Small intestine (tissue), 16 donors: Measurements from ENCODE around the gene OCA2. TPM values are rescaled to one million over a fixed set of nuclear protein-coding genes. Genes with fewer than 3 reads are reported as not detected.
"Not testable (repeated sequence)": the region's sequence is repeated elsewhere in the genome, so short reads cannot be mapped to it uniquely, and the experiment has no call there.

Source experiments
- DNase-seq, 2 donors: peaks; one replicate each; pipeline versions ENCODE4 v3.0.0 to v3.0.0-alpha.2; 2013
- FAIRE-seq: peaks from 2 replicates; lab custom pipeline; 2012; peaks lifted over from hg19 to GRCh38; lab: Jason Lieb, UNC
- H3K27ac ChIP-seq, 3 donors: one replicate each; pipeline ENCODE4 v1.5.1; 2013; ENCODE audit warnings: low read length in 2 of 3, mild to moderate bottlenecking in 2 of 3, control low read depth in 1 of 3, inconsistent platforms in 1 of 3, low read depth in 1 of 3, moderate library complexity in 1 of 3
- H3K27me3 ChIP-seq, 3 donors: one replicate each; pipeline ENCODE4 v1.6.1; 2013; ENCODE audit warnings: low read length in 3 of 3, inconsistent platforms in 1 of 3; ENCODE audit not compliant: control insufficient read depth in 3 of 3, insufficient read depth in 3 of 3
- H3K36me3 ChIP-seq, 3 donors: one replicate each; pipeline ENCODE4 v1.6.1; 2013; ENCODE audit warnings: low read length in 3 of 3, inconsistent platforms in 1 of 3, low read depth in 1 of 3, mild to moderate bottlenecking in 1 of 3, moderate library complexity in 1 of 3; ENCODE audit not compliant: control insufficient read depth in 3 of 3, insufficient read depth in 2 of 3
- H3K4me1 ChIP-seq, 3 donors: one replicate each; pipeline ENCODE4 v1.6.1; 2013; ENCODE audit warnings: low read length in 2 of 3, inconsistent platforms in 1 of 3, low read depth in 1 of 3, mild to moderate bottlenecking in 1 of 3, moderate library complexity in 1 of 3; ENCODE audit not compliant: control insufficient read depth in 3 of 3, insufficient read depth in 2 of 3
- H3K4me3 ChIP-seq, 3 donors: one replicate each; pipeline ENCODE4 v1.5.1; 2013; ENCODE audit warnings: low read length in 3 of 3, control low read depth in 1 of 3, inconsistent platforms in 1 of 3, low read depth in 1 of 3, mild to moderate bottlenecking in 1 of 3, moderate library complexity in 1 of 3
- H3K9me3 ChIP-seq, 2 donors: one replicate each; pipeline ENCODE4 v1.6.1; 2013; ENCODE audit warnings: low read depth in 1 of 2, low read length in 1 of 2; ENCODE audit not compliant: control insufficient read depth in 2 of 2, insufficient read depth in 1 of 2
- WGBS, 3 donors: extraction: QIAGEN DNeasy Blood & Tissue Kit; methylation state at CpG; one replicate each; pipeline ENCODE4 v1.1.7; 2013; 5-methylcytosine and 5-hydroxymethylcytosine counted together
- long read RNA-seq, 10 donors: transcript quantifications; one replicate each; lab custom pipeline, GENCODE V29; 2026
- polyA plus RNA-seq, 4 donors: library from polyadenylated mRNA; stranded (reverse) in 3 of 4; unstranded in 1 of 4; fragments of 200-250 nt in 3 of 4; fragments of 120-200 nt in 1 of 4; gene quantifications; one replicate each; pipeline versions ENCODE4 v1.2.1 to v1.2.3, GENCODE V29; 2013
- donor health status: healthy with polysubstance abuse.
- donor health status: control.
- donor health status: control.
- donor health status: Bipolar disorder and iron deficiency.
- donor health status: healthy.

The OCA2 gene
- polyA plus RNA-seq, result 1 to 10 TPM in 1 of 4 donors, under 1 TPM in 1, not detected in 2; 0.07 to 5.9 TPM
- long read RNA-seq, donor 1, result 0 reads
- long read RNA-seq, donor 2, result 0 reads
- long read RNA-seq, donor 3, result 0 reads
- long read RNA-seq, donor 4, result 0 reads
- long read RNA-seq, donor 5, result 0 reads
- long read RNA-seq, donor 6, partial matches to known transcripts, result 0 of 1 reads
- long read RNA-seq, donor 6, other reads (novel, unspliced or antisense), result 0 of 1 reads
- long read RNA-seq, donor 7, result 0 reads
- long read RNA-seq, donor 8, result 0 reads
- long read RNA-seq, donor 9, result 0 reads
- long read RNA-seq, donor 10, result 0 reads

DNA sequence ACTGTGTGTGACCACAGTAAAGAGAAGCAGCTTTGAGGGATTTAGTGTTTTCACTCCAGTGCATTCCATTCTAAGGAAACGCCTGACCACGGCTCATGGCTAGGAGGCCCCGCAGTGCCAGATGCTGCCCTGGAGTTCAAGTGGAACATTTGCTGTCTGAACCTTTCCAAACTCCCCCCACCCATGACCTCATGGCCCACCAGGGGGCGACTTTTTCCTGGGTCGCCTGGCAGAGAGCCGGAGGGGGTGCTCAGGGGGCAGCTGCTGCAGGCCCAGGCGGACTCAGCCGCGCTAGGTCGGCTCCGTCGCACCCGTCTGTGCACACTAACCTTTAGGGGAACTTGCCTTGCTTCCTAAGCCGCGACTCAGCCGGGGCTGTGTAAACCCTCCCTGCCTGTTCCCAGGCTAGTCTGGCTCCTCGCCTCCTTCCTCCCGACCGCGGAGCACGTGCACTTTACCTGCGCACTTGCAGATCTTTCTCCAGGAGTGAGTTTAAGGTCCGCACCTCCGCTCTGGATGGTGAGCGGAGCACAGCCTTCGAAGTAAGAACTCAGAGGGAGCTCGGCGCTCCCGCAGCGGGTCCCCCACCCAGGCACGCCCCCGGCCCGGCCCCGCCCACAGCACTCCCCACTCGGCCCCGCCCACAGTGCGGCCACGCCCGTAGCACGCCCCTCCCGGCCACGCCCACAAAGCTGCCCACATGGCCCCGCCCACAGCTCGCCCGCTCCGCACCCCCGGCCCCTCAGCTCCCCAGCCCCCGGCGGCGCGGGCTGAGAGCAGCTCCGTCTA lies at the start of gene OCA2:
Gene OCA2 (minus strand): TSS at position 550 of the 789 bp plus-strand sequence. CDS start 17,441 bp downstream, outside the sequence.
- 5 to 6% (median 5%) methylated on average over 46 to 52 of the region's 52 CpGs for WGBS, 3 donors
- Histone ChIP-seq H3K27me3 (peaks cover 4 to 45% (median 19%) of the 10 kb centered on the region in 3 donors), H3K9me3 (no peaks in the 10 kb centered on the region), H3K27ac (peak within 1 kb of the TSS in 1 of 3 donors; percentile 4), H3K4me3 (peak within 1 kb of the TSS in 2 of 3 donors; percentile 29 to 44), H3K36me3 (no peaks in the 10 kb centered on the region), H3K4me1 (peaks cover 0 to 21% (median 0%) of the 10 kb centered on the region in 3 donors)
- DNase-seq (peak; percentile 46 to 84), FAIRE-seq (no peak)

DNA sequence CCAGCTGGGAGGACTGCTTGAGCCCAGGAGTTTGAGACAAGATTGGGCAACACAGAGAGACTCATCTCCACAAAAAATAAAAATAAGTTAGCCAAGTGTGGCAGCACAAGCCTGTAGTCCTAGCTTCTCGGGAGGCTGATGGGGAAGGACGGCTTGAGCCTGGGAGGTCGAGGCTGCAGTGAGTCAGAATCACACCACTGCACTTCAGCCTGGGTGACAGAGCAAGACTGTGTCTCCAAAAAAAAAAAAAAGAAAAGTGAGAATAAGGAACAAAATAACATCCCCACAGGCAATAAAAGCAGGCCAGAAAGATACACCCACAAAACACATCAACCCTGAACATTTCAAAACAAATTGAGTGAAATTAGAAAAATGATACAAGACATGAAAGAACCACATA lies 48.7 kb upstream of the OCA2 start:
- DNase-seq (no peak), FAIRE-seq (no peak)
- WGBS, 3 donors, result 94 to 98% (median 94%) methylated on average over 3 of the region's 3 CpGs
- no peak overlapping the region for H3K27ac ChIP-seq
- H3K4me1 ChIP-seq, result no peaks in the 10 kb centered on the region
- no peak overlapping the region for H3K4me3 ChIP-seq
- H3K9me3 ChIP-seq, result peaks cover 0 to 20% of the 10 kb centered on the region in 2 donors
- no peaks in the 10 kb centered on the region for H3K27me3 ChIP-seq
- peaks cover 0 to 44% (median 2%) of the 10 kb centered on the region in 3 donors for H3K36me3 ChIP-seq

DNA sequence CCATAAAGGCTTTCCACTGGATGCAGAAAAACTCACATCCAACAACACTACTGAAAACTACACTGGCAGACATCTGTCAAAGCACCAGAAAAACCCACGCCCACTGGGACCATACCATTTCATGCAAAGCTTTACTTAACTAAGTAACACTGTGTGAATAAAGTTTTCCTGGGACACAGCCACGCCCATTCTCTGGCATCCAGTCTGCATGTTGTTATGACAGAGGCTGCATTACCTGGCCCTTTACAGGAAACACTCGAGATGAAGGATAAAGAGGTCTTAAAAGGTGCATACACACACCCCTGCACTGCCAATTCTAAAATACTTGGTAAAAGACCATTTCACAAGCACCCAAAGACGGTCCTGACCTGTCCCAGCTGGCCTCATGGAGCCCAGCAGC lies 46.3 kb upstream of the OCA2 start:
- not testable (repeated sequence) for H3K27ac ChIP-seq, H3K4me1 ChIP-seq, H3K4me3 ChIP-seq, DNase-seq, FAIRE-seq, H3K27me3 ChIP-seq
- 78 to 90% (median 84%) methylated on average over 4 of the region's 4 CpGs for WGBS, 3 donors
- H3K9me3 ChIP-seq, result peaks cover 0 to 20% of the 10 kb centered on the region in 2 donors
- H3K36me3 ChIP-seq, result peaks cover 4 to 51% (median 5%) of the 10 kb centered on the region in 3 donors

DNA sequence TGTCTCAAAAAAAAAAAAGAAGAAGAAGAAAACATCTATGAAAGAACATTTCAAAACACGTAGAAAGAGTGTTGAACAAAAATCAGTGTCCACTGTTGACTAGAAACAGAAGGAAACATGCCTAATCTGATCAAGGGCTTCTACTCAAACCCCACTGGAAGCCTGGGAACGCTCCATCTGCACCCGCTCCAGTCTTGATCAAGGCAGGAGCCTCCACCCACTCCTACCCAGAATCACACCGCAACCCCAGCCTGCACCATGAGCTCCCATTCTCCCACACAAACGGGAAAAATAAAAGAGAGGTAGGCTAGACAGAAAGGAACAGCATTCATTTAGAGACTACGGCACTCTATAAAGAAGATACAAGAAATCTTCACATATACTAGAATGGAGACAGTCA lies 40.9 kb upstream of the OCA2 start:
- Histone ChIP-seq H3K36me3 (peaks cover 11 to 40% (median 11%) of the 10 kb centered on the region in 3 donors), H3K27me3 (no peaks in the 10 kb centered on the region), H3K27ac (no peak overlapping the region), H3K9me3 (no peaks in the 10 kb centered on the region), H3K4me1 (no peaks in the 10 kb centered on the region), H3K4me3 (no peak overlapping the region)
- no peak for FAIRE-seq
- WGBS, 3 donors, result 90 to 96% (median 93%) methylated on average over 6 of the region's 6 CpGs
- no peak for DNase-seq

DNA sequence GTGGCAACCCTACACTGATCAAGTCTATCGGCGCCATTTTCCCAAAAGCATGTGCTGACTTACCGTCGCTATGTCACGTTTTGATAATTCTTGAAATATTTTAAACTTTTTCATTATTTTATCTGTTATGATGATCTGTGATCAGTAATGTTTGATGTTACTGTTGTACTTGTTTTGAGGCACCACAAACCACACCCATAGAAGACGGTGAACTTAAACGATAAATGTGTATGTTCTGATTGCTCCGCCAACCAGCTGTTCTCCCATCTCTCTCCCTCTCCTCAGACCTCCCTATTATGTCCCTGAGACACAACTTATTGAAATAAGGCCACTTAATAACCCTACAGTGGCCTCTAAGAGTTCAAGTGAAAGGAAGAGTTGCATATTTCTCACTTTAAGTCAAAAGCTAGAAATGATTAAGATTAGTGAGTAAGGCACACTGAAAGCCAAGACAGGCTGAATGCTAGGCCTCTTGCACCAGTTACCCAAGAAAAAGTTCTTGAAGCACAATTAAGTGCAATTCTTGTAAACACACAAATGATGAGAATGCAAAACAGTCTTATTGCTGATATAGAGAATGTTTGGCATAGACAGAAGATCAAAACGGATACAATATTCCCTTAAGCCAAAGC lies 38.4 kb upstream of the OCA2 start:
- H3K4me1 ChIP-seq, FAIRE-seq, H3K4me3 ChIP-seq, H3K9me3 ChIP-seq, H3K27me3 ChIP-seq, H3K27ac ChIP-seq, DNase-seq: not testable (repeated sequence)
- WGBS, 3 donors, result 77 to 80% (median 79%) methylated on average over 9 of the region's 9 CpGs
- H3K36me3 ChIP-seq, result peaks cover 11 to 23% (median 16%) of the 10 kb centered on the region in 3 donors

DNA sequence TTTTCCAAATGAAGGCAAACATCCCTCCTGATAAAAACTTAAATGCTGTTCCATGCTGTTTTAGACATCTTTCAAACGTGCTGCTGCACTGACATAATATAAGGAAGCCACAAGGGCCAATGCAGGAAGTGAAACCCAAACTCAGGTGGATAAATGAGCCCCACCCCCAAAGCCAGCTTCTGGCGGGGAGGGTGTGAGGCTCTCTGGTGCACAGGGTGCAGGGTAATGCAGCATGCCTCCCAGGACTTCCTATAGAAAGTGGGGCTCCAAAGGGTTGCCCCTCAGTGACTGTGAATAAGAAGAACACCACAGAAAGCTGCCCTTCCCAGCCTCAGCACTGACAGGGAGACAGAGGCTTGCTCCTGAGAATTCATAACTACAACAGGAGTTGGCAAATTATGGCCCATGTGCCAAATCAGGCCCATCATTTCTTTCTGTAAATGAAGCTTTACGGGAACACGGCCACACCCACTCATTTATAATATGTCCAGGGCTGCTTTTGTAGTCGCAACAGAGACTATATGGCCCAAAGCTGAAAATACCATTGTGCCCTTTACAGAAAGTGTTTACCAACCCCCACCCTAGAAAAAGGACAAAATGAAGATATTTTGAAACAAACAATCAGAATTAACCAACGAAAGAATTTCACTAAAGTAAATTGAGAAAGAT lies 37.3 kb upstream of the OCA2 start:
- not testable (repeated sequence) for FAIRE-seq, H3K9me3 ChIP-seq, H3K27me3 ChIP-seq, DNase-seq, H3K4me1 ChIP-seq, H3K4me3 ChIP-seq, H3K27ac ChIP-seq
- 63 to 79% (median 65%) methylated on average over 6 of the region's 6 CpGs for WGBS, 3 donors
- peaks cover 8 to 29% (median 22%) of the 10 kb centered on the region in 3 donors for H3K36me3 ChIP-seq

DNA sequence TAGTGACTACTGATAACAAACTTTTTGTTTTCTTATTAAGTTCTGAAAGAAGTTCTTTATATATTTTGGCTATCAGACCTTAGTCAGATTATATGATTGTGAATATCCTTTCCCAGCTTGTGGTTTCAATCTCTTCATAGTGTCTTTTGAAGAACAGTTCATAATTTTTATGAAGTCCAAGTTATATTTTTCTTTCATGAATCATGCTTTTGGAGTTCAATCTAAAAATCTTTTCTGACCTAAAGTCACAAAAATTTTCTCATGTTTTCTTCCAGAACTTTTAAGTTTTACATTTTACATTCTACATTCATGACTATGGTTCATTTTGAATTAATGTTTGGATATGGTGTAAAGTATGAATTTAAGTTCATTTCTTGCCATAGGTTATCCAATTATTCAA lies 34.2 kb upstream of the OCA2 start:
- H3K27me3 ChIP-seq, result no peaks in the 10 kb centered on the region
- H3K36me3 ChIP-seq, result peaks cover 2 to 40% (median 27%) of the 10 kb centered on the region in 3 donors
- no peaks in the 10 kb centered on the region for H3K9me3 ChIP-seq
- no peak overlapping the region for H3K27ac ChIP-seq
- no peak for DNase-seq
- H3K4me1 ChIP-seq, result no peaks in the 10 kb centered on the region
- no peak overlapping the region for H3K4me3 ChIP-seq
- peak; percentile 85 for FAIRE-seq
